Thymus (tissue), 11 donors: Measurements from ENCODE around the gene C12orf76. TPM values are rescaled to one million over a fixed set of nuclear protein-coding genes. Genes with fewer than 3 reads are reported as not detected.
"Not testable (repeated sequence)": the region's sequence is repeated elsewhere in the genome, so short reads cannot be mapped to it uniquely, and the experiment has no call there.

Experiments used
- DNase-seq, 9 donors: peaks; one replicate each; pipeline ENCODE4 v3.0.0-alpha.2; 2013; ENCODE audit warnings: low spot score in 9 of 9, low read depth in 6 of 9, missing footprints in 1 of 9
- H3K27ac ChIP-seq, 2 donors: one replicate each; pipeline ENCODE4 v1.5.1; 2013; ENCODE audit warnings: control low read depth in 1 of 2, low read depth in 1 of 2, low read length in 1 of 2, mild to moderate bottlenecking in 1 of 2, moderate library complexity in 1 of 2
- H3K27me3 ChIP-seq, 2 donors: one replicate each; pipeline ENCODE4 v1.5.1; 2013; ENCODE audit warnings: low read length in 1 of 2; ENCODE audit not compliant: control insufficient read depth in 2 of 2, insufficient read depth in 1 of 2
- H3K36me3 ChIP-seq, 2 donors: one replicate each; pipeline ENCODE4 v1.5.1; 2013; ENCODE audit warnings: low read length in 1 of 2, mild to moderate bottlenecking in 1 of 2, moderate library complexity in 1 of 2; ENCODE audit not compliant: control insufficient read depth in 2 of 2, insufficient read depth in 2 of 2
- H3K4me1 ChIP-seq, 2 donors: one replicate each; pipeline ENCODE4 v1.5.1; 2013; ENCODE audit warnings: low read length in 2 of 2; ENCODE audit not compliant: control insufficient read depth in 2 of 2, insufficient read depth in 2 of 2
- H3K4me3 ChIP-seq, 2 donors: one replicate each; pipeline ENCODE4 v1.5.1; 2013; ENCODE audit warnings: low read length in 2 of 2, control low read depth in 1 of 2, mild to moderate bottlenecking in 1 of 2
- H3K9me3 ChIP-seq, 2 donors: one replicate each; pipeline ENCODE4 v1.5.1; 2013; ENCODE audit warnings: low read length in 1 of 2, mild to moderate bottlenecking in 1 of 2; ENCODE audit not compliant: control insufficient read depth in 2 of 2, insufficient read depth in 1 of 2
- WGBS: extraction: QIAGEN DNeasy Blood & Tissue Kit; methylation state at CpG from one replicate; pipeline ENCODE4 v1.1.7; 2013; 5-methylcytosine and 5-hydroxymethylcytosine counted together
- polyA plus RNA-seq: library from polyadenylated mRNA; stranded (reverse); fragments of 200-250 nt; gene quantifications from one replicate; pipeline ENCODE4 v1.2.3, GENCODE V29; 2013
- total RNA-seq: library from RNA; stranded (reverse); fragments of 120-200 nt; gene quantifications from one replicate; pipeline ENCODE4 v1.2.4, GENCODE V29; 2013
- donor health status: healthy.

The C12orf76 gene
- total and polyA plus RNA-seq, 2 donors = 16.6 to 21.5 TPM

DNA sequence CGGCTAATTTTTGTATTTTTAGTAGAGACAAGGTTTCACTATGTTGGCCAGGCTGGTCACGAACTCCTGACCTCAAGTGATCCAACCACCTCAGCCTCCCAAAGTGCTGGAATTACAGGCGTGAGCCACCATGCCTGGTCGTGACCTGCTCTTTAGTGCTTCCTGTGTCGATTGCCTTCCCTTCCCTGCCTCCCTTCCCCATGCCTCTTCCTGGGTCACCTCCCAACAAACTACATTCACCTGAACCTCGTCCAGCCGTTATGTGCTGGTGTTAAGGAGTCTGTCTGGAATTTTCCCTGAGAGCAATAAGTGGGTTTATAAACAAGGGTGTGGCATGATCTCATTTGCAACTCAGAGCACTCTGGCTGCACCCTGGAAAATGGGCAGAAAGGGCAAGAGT, 32.1 kb upstream of the C12orf76 start:
- no peaks in the 10 kb centered on the region for H3K27me3 ChIP-seq
- no peak overlapping the region for H3K27ac ChIP-seq
- H3K36me3 ChIP-seq = no peaks in the 10 kb centered on the region
- no peak overlapping the region for H3K4me3 ChIP-seq
- no peak for DNase-seq
- H3K4me1 ChIP-seq = peaks cover 2 to 11% of the 10 kb centered on the region in 2 donors
- H3K9me3 ChIP-seq = peaks cover 0 to 4% of the 10 kb centered on the region in 2 donors
- 95% methylated on average over 7 of the region's 7 CpGs for WGBS

DNA sequence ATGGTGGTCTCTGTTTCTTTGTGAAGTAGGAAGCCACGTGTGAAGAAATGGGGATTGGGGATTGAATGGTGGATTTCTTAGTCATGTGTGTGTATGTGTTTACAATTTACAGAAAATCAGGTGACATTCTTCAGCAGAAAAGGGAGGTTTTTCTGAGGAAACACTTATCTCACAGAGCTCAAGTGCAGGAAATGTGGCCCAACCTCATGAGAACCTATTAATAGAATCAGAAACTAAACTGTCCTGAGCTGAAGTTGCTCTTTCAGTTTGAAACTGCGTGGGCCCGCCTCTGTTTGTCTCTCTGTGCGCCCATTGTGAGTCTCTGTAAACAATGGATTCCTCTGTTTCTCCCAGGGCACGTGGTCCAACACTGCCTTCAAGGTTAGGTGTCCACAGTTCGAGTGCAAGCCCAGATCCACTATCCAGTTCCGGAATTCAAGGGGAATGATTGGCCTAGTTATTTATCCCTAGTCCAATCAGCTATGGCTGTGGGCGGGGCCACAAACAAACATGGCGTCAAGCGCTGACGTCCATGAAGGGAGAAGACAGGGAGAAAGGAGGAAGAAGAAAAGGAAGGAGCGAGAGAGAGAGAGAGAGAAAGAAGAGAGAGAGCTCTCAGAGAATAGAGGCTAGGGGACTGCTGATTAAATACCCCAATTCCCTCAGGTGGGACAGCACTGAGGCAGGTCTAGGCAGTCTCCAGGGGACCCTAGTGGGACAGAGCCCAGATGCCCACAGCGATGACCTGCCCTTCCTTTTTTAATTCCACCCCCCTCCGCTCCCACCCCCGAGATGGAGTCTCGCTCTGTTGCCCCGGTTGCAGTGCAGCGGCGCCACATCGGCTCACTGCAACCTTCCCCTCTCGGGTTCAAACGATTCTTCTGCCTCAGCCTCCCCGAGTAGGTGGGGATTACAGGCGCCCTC, 31.4 kb upstream of the C12orf76 start:
- peak in 7 of 9 donors; percentile 1 to 77 (median 36) for DNase-seq
- WGBS = 56% methylated on average over 24 of the region's 24 CpGs
- H3K27ac ChIP-seq = peak overlapping the region; percentile 78 to 84

DNA sequence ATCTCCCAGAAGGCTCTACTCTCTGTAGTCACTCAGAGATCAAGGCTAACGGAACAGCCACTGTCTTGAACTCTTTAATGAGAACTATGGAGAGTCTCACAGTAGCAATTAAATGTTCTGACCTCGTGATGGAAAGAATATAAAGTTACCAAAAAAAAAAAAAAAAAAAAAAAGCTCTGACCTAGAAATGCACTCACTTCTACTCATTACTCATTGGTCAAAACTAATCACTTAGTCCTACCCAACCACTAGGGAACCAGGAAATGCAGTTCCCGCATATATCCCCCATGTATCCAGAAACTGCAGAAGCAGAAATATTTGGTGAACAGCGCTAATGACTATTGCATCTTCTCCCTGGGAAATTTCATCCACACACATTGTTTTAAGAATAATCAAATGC, 29.5 kb upstream of the C12orf76 start:
- Histone ChIP-seq H3K4me1 (peaks cover 6 to 24% of the 10 kb centered on the region in 2 donors), H3K9me3 (peaks cover 0 to 4% of the 10 kb centered on the region in 2 donors), H3K27ac (no peak overlapping the region), H3K36me3 (no peaks in the 10 kb centered on the region), H3K4me3 (no peak overlapping the region), H3K27me3 (no peaks in the 10 kb centered on the region)
- 94% methylated on average over 4 of the region's 4 CpGs for WGBS
- no peak for DNase-seq

More for the DNA sequence above, 31.4 kb upstream of the C12orf76 start:
- no peaks in the 10 kb centered on the region for H3K27me3 ChIP-seq
- peaks cover 0 to 4% of the 10 kb centered on the region in 2 donors for H3K9me3 ChIP-seq
- peak overlapping the region; percentile 22 to 29 for H3K4me3 ChIP-seq
- no peaks in the 10 kb centered on the region for H3K36me3 ChIP-seq
- H3K4me1 ChIP-seq = peaks cover 2 to 11% of the 10 kb centered on the region in 2 donors

DNA sequence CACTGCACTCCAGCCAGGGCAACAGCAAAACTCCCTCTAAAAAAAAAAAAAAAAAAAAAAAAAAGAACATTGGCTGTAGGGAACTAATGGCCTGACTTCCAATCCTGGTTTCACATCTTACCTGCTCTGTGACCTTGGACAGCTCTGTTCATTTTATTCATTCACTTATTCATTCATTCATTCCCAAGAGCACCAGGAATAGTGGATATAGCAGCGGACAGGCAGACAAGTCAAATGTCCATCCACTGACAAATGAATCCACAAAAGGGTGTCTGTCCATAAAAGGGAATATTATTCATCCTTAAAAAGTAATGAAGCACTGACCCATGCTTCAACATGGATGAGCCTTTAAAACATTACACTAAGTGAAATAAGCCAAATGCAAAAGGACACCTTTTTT, 27.6 kb upstream of the C12orf76 start:
- no peak overlapping the region for H3K27ac ChIP-seq
- H3K4me1 ChIP-seq = peaks cover 6 to 24% of the 10 kb centered on the region in 2 donors
- 100% methylated on average over 1 of the region's 1 CpG for WGBS

DNA sequence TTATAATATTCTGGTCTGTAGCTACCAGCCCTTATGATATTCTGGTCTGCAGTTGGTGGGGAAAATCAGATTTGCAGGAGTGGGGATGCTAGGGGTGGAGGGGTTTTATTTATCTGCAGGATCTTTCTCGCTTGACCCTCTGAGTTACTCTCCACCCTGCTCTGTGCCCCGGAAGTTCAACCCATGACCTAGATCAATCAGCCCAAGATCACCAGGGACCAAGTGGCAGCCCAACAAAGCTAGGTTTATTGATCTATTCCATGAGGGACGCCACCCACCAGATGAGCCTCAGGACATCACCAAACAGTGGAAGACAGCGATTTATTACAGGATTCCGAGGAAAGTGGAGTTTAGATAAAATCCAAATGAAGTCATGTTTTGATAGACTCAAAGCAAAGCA, 25.8 kb upstream of the C12orf76 start:
- Histone ChIP-seq H3K9me3 (no peaks in the 10 kb centered on the region), H3K27ac (no peak overlapping the region), H3K4me1 (peaks cover 3 to 14% of the 10 kb centered on the region in 2 donors), H3K4me3 (no peak overlapping the region), H3K27me3 (no peaks in the 10 kb centered on the region), H3K36me3 (no peaks in the 10 kb centered on the region)
- no peak for DNase-seq
- WGBS = 95% methylated on average over 5 of the region's 5 CpGs

More for the DNA sequence above, 27.6 kb upstream of the C12orf76 start:
- peaks cover 0 to 4% of the 10 kb centered on the region in 2 donors for H3K9me3 ChIP-seq
- DNase-seq = no peak
- no peak overlapping the region for H3K4me3 ChIP-seq
- H3K27me3 ChIP-seq = no peaks in the 10 kb centered on the region
- no peaks in the 10 kb centered on the region for H3K36me3 ChIP-seq

DNA sequence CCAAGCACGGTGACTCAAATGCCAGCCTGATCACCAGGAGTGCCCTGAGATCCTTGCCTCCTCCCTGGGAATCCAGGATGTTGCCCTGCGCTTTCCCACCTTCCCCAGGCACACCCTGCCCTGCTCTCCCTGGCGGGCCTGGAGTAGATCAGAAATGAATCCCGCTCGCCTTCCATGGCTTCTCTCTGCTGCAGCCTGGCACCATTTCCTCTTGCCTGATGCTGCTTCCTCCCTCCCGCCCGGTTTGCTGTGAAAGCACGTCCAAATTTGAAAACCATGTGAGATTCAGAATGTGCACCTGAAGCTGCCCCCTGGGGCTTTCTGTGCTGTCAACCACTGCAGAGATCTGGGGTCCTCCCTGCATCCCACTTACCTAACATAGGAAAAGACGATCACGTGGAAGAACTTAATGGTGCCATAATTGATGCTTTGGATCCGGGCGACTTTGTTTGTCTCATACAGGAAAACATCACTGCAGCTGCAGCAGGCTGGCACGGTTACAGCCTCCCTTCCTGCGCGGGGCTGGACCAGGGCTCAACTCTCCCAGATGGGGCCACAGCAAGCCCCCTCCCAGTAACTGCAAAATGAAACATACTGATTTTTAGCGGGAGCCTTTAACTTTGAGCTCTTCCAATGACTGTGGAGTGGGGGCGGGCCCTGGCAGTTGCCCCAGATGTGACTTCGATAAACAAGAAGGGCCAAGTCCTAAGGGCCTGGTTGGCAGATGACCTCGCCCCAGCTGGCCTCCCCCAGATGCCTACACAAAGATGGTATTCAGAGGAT, 24.9 kb upstream of the C12orf76 start:
- Histone ChIP-seq H3K27ac (peak overlapping the region in 1 of 2 donors; percentile 12), H3K27me3 (no peaks in the 10 kb centered on the region), H3K4me1 (peaks cover 3 to 13% of the 10 kb centered on the region in 2 donors), H3K36me3 (no peaks in the 10 kb centered on the region), H3K9me3 (no peaks in the 10 kb centered on the region), H3K4me3 (peak overlapping the region; percentile 41 to 47)
- WGBS = 13% methylated on average over 19 of the region's 19 CpGs
- peak in 4 of 9 donors; percentile 10 to 38 (median 16) for DNase-seq

DNA sequence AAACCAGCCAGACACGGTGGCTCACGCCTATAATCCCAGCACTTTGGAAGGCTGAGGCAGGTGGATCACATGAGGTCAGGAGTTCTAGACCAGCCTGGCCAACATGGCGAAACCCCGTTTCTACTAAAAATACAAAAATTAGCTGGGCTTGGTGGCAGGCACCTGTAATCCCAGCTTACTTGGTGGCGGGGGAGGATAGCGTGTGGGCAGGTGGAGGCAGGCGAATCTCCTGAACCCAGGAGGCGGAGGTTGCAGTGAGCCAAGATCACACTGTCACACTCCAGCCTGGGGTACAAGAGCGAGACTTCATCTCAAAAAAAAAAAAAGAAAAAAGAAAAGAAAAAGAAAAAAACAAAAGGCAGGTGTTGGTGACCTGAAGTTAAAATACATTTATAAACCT, 24.3 kb upstream of the C12orf76 start:
- not testable (repeated sequence) for H3K27me3 ChIP-seq, H3K36me3 ChIP-seq, H3K27ac ChIP-seq, DNase-seq, H3K9me3 ChIP-seq
- peak overlapping the region in 1 of 2 donors; percentile 41 for H3K4me3 ChIP-seq
- peaks cover 3 to 13% of the 10 kb centered on the region in 2 donors for H3K4me1 ChIP-seq
- 94% methylated on average over 9 of the region's 9 CpGs for WGBS

DNA sequence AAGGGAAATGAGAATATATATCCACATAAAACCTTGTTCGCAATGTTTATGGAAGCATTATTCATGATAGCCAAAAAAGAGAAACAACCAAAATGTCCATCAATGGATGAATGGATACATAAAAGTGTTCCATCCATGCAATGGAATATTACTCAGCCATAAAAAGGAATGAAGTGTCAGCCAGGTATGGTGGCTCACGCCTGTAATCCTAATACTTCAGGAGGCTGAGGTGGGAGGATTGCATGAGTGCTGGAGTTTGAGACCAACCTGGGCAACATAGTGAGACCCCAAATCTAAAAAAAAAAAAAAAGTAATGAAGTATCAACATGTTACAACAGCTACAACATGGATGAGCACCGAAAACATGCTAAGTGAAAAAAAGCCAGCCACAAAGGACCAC, 23.6 kb upstream of the C12orf76 start:
- Histone ChIP-seq H3K36me3 (no peaks in the 10 kb centered on the region), H3K27ac (no peak overlapping the region), H3K4me1 (peaks cover 3 to 13% of the 10 kb centered on the region in 2 donors), H3K4me3 (no peak overlapping the region), H3K27me3 (no peaks in the 10 kb centered on the region), H3K9me3 (no peaks in the 10 kb centered on the region)
- DNase-seq = no peak
- WGBS = 98% methylated on average over 3 of the region's 3 CpGs

DNA sequence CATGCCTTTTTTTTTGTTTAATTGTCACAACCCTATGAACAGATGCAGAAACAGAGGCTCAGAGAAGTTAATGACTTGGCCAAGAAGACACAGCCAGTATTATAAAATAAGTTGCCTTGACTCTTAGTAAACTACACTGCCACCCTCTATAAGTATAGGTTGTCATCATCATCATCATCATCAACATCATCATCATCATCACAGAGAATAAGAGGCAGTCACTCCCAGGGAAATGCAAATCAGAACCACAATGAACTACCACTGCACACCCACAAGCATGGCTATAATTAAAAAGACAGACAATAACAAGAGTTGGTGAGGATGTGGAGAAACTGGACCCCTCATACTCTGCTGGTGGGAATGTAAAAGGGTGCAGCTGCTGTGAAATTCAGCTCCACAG, 23.2 kb upstream of the C12orf76 start:
- Histone ChIP-seq H3K9me3 (no peaks in the 10 kb centered on the region), H3K36me3 (no peaks in the 10 kb centered on the region), H3K4me3 (no peak overlapping the region), H3K27me3 (no peaks in the 10 kb centered on the region), H3K4me1 (peaks cover 3 to 13% of the 10 kb centered on the region in 2 donors), H3K27ac (no peak overlapping the region)
- DNase-seq = no peak
